Prostate gland (tissue), 2 donors: ENCODE results near the gene ADGRL3. TPM values are rescaled to one million over a fixed set of nuclear protein-coding genes. Genes with fewer than 3 reads are reported as not detected.

Source experiments
- DNase-seq: peaks from one replicate; pipeline ENCODE4 v3.0.0-alpha.2; 2019; ENCODE audit warnings: low spot score
- H3K27ac ChIP-seq, 2 donors: fragments of 200-600 bp; sonication (generic); 2 replicates each; pipeline ENCODE4 v1.5.1; 2017 to 2019
- H3K27me3 ChIP-seq: fragments of 200-600 bp; sonication (generic); replicated peaks from 2 replicates; pipeline ENCODE4 v1.5.1; 2019; ENCODE audit not compliant: insufficient read depth
- H3K36me3 ChIP-seq, 2 donors: fragments of 200-600 bp; sonication (generic); 1 replicate in 1 of 2; 2 replicates in 1 of 2; pipeline versions ENCODE4 v1.5.1 to v1.8.1; 2017 to 2019
- H3K4me1 ChIP-seq: fragments of 200-600 bp; sonication (generic); replicated peaks from 2 replicates; pipeline ENCODE4 v1.5.1; 2019
- H3K4me3 ChIP-seq, 2 donors: fragments of 200-600 bp; sonication (generic); 2 replicates each; pipeline ENCODE4 v1.5.1; 2017 to 2019
- H3K9me3 ChIP-seq: fragments of 200-600 bp; sonication (generic); 2 replicates; pipeline ENCODE4 v1.5.1; 2017
- POLR2A ChIP-seq: fragments of 450-650 bp; IDR thresholded peaks from one replicate; pipeline ENCODE4 v1.6.1; 2016; ENCODE audit warnings: antibody characterized with exemption, mild to moderate bottlenecking
- POLR2AphosphoS5 ChIP-seq: sonication (generic); formaldehyde crosslinking; IDR thresholded peaks from one replicate; pipeline ENCODE4 v1.6.1; 2017; ENCODE audit warnings: antibody characterized with exemption
- WGBS: methylation state at CpG from one replicate; pipeline ENCODE4 v1.1.5; 2018; 5-methylcytosine and 5-hydroxymethylcytosine counted together
- intact Hi-C: fragments of 100-400 bp; cut with DNase I; formaldehyde crosslinking; loops from one replicate; pipeline ENCODE4 v1.14.2; 2022
- total RNA-seq, 2 donors: library from RNA; depleted of rRNA; stranded (reverse); fragments of >200 nt; gene quantifications; one replicate each; pipeline ENCODE4 v1.1.0, GENCODE V29; 2016
- TF ChIP-seq, protein P1 (sequence below), 4 experiments: fragments of 200-600 bp in 2 of 4; fragments of 450-650 bp in 2 of 4; sonication (generic) in 2 of 4; IDR thresholded peaks; 1 replicate in 3 of 4; 2 replicates in 1 of 4; pipeline ENCODE4 v1.5.1; 2016 to 2019; ENCODE audit warnings: antibody characterized with exemption in 4 of 4, mild to moderate bottlenecking in 2 of 4, moderate library complexity in 2 of 4

The ADGRL3 gene
- total RNA-seq, 2 donors from 2014 or later, result 1.7 to 23.5 TPM

- no peaks in the 10 kb centered on the region for H3K27me3 ChIP-seq
- WGBS, result 70% methylated on average over 2 of the region's 2 CpGs
- H3K27ac ChIP-seq, result no peak overlapping the region
- DNase-seq, result no peak
- H3K4me1 ChIP-seq, result no peaks in the 10 kb centered on the region
- TF ChIP-seq, protein P1, sequence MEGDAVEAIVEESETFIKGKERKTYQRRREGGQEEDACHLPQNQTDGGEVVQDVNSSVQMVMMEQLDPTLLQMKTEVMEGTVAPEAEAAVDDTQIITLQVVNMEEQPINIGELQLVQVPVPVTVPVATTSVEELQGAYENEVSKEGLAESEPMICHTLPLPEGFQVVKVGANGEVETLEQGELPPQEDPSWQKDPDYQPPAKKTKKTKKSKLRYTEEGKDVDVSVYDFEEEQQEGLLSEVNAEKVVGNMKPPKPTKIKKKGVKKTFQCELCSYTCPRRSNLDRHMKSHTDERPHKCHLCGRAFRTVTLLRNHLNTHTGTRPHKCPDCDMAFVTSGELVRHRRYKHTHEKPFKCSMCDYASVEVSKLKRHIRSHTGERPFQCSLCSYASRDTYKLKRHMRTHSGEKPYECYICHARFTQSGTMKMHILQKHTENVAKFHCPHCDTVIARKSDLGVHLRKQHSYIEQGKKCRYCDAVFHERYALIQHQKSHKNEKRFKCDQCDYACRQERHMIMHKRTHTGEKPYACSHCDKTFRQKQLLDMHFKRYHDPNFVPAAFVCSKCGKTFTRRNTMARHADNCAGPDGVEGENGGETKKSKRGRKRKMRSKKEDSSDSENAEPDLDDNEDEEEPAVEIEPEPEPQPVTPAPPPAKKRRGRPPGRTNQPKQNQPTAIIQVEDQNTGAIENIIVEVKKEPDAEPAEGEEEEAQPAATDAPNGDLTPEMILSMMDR (IDR thresholded peaks at IDR 0.05), result no peak
- TF ChIP-seq POLR2AphosphoS5, result no peak
- TF ChIP-seq POLR2A, result no peak
- intact Hi-C loops, result no loop called here
- H3K36me3 ChIP-seq, result no peaks in the 10 kb centered on the region
- H3K9me3 ChIP-seq, result no peaks in the 10 kb centered on the region
- no peak overlapping the region for H3K4me3 ChIP-seq
Observed at GRCh38 chr4:62096881-62097280, 896.8 kb downstream of the ADGRL3 start.

DNA sequence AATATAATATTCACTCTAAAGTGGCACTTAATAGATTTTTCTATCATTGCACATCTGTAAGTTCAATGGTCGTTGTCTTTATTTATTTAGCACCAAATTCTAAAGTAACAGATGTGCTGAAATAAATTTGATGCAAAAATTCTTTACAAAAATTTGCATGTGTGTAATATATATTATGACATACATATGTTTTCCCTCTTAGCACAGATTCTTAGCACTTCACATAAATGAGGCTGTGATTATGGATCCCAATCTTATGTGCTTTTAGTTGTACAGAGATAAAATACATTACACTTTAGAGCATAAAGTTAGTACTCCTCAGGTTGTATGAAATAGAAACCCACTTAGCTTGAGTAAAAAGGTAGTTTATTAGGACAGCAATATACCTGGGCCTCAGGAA is 915.1 kb downstream of the ADGRL3 start:
- WGBS, result 73% methylated on average over 1 of the region's 1 CpG
- intact Hi-C loops, result no loop called here
- H3K4me1 ChIP-seq, result no peaks in the 10 kb centered on the region
- no peaks in the 10 kb centered on the region for H3K36me3 ChIP-seq
- no peaks in the 10 kb centered on the region for H3K9me3 ChIP-seq
- TF ChIP-seq, protein P1 (IDR thresholded peaks at IDR 0.05), result no peak
- no peak for TF ChIP-seq POLR2A
- TF ChIP-seq POLR2AphosphoS5, result no peak
- no peak for DNase-seq
- H3K27me3 ChIP-seq, result no peaks in the 10 kb centered on the region
- no peak overlapping the region for H3K27ac ChIP-seq
- no peak overlapping the region for H3K4me3 ChIP-seq

- H3K4me1 ChIP-seq, result no peaks in the 10 kb centered on the region
- H3K27ac ChIP-seq, result no peak overlapping the region
- TF ChIP-seq POLR2AphosphoS5 (no peak), POLR2A (no peak)
- TF ChIP-seq, protein P1 (IDR thresholded peaks at IDR 0.05), result no peak
- H3K36me3 ChIP-seq, result no peaks in the 10 kb centered on the region
- no peak for DNase-seq
- no peaks in the 10 kb centered on the region for H3K27me3 ChIP-seq
- 95% methylated on average over 2 of the region's 2 CpGs for whole genome bisulfite sequencing
- H3K9me3 ChIP-seq, result no peaks in the 10 kb centered on the region
- no peak overlapping the region for H3K4me3 ChIP-seq
- intact Hi-C loops, result no loop called here
Observed at GRCh38 chr4:62117886-62118285, 917.8 kb downstream of the ADGRL3 start.

DNA sequence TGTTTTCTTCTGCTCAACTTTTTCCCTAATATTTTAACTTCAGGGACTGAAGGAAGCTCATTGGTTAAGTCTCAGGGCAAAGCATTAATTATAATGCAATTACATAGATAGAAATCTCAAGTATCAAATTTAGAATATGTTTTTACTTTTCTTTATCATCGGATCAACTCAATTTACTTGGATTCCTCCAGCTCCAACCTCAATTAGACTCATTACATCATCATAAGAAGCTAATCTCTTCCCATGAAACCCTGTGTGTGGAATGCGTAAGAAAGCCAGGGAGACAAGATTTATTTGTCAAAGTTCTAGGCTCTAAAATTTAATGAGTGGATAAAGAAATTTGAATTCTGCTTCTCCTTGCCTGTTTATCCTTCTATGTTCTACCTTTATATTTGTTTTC is 918.4 kb downstream of the ADGRL3 start:
- no peak overlapping the region for H3K4me3 ChIP-seq
- 60% methylated on average over 2 of the region's 2 CpGs for WGBS
- intact Hi-C loops, result no loop called here
- H3K27me3 ChIP-seq, result no peaks in the 10 kb centered on the region
- H3K27ac ChIP-seq, result no peak overlapping the region
- no peak for TF ChIP-seq POLR2A
- TF ChIP-seq POLR2AphosphoS5, result no peak
- TF ChIP-seq, protein P1 (IDR thresholded peaks at IDR 0.05), result no peak
- DNase-seq, result no peak
- no peaks in the 10 kb centered on the region for H3K9me3 ChIP-seq
- H3K4me1 ChIP-seq, result no peaks in the 10 kb centered on the region
- no peaks in the 10 kb centered on the region for H3K36me3 ChIP-seq

- H3K9me3 ChIP-seq, result no peaks in the 10 kb centered on the region
- intact Hi-C loops, result no loop called here
- H3K27ac ChIP-seq, result no peak overlapping the region
- no peak overlapping the region for H3K4me3 ChIP-seq
- H3K36me3 ChIP-seq, result no peaks in the 10 kb centered on the region
- TF ChIP-seq POLR2AphosphoS5, result no peak
- TF ChIP-seq POLR2A, result no peak
- TF ChIP-seq, protein P1 (IDR thresholded peaks at IDR 0.05), result no peak
- H3K27me3 ChIP-seq, result no peaks in the 10 kb centered on the region
- H3K4me1 ChIP-seq, result no peaks in the 10 kb centered on the region
- no peak for DNase-seq
Observed at GRCh38 chr4:62119195-62119594, 919.1 kb downstream of the ADGRL3 start.
